Stimulated activated naive CD8-positive, alpha-beta T cell treated with anti-CD3 and anti-CD28 coated beads, Interleukin-15, Interleukin-2, amounts not matched to agents 100 U/mL and 50 U/mL, for 24 hours (primary cell): Measurements from ENCODE around the gene MEX3A.
"Not testable (repeated sequence)": the region's sequence is repeated elsewhere in the genome, so short reads cannot be mapped to it uniquely, and the experiment has no call there.

Experiments
- ATAC-seq: fragments of 150-1000 bp; cut with Tn5 transposase; one replicate; pipeline ENCODE4 v1.10.0; 2021
- DNase-seq: peaks from one replicate; pipeline ENCODE4 v3.0.0; 2021

Gene MEX3A

GRCh38 chr1:156054500-156055280 is 27.6 kb downstream of the MEX3A start, which contains the start of gene LAMTOR2:
Gene LAMTOR2, plus strand, starts transcription at chr1:156054782. Its CDS starts 108 bp downstream, at chr1:156054890.
- DNase-seq, result peak; percentile 98
- peak; percentile 82 for ATAC-seq

- DNase-seq (peak; percentile 90), ATAC-seq (peak; percentile 68)
These were observed 28.3 kb downstream of the MEX3A start, which contains the start of gene UBQLN4 for GRCh38 chr1:156053768-156054499. Gene UBQLN4, minus strand, starts transcription at chr1:156053798. Its CDS starts 97 bp downstream, at chr1:156053701.

GRCh38 chr1:156052862-156053767 is 29.1 kb downstream of the MEX3A start:
- ATAC-seq, result peak; percentile 25
- DNase-seq, result peak; percentile 80

DNA sequence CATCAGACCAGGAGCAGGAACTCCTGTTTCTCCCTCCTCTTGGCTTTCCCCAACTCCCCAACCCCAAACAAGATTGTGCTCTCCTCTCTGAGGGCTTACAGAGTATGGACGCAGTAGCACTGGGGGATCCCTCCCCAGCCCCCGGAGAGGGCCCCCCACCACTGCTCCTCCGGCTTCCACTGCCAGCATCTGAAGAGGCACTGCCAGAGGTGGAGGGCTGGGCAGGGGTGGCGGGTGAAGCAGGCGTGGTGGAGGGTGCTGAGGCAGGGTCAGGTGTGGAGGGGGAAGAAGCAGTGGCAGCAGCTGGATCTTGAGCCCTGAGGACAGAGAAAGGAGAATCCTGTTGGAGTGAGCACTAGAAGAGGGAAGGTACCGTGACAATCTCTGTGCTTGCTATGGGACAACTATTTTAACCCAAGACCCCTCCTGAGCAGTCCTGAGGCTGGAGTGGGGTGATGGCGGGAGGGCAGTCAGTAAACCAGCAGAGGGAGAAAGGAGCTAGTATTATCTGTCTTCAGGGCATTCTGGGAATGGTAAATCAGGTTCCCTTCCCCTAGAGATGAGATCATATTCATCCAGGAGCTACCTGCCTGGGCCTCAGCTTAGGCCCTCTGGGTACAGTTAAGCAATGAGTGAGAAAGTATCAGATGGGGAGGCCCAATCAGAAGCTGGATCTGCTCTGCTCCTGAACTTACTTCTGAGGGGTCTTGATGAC is 31.1 kb downstream of the MEX3A start:
- no peak for DNase-seq
- no peak for ATAC-seq

DNA sequence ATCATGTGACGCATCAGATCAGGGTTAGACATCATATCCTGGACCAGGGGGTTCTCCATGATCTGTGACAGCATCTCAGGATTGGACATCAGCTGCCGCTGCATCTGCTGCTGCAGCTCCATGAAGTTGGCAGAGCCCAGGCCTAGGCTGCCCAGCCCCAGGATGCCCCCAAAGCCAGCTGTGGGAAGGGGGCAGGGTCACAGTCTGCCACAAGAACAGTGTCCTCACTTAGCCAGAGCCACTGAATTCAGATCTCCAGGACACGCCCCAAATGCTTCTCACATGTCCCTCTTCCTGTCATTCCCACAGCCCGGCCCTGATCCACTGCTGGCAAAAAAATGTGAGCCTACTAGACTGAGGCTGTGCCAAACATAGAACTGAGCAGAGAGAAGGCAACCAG is 31.9 kb downstream of the MEX3A start:
- DNase-seq (no peak), ATAC-seq (no peak)

GRCh38 chr1:156048663-156049258 is 33.5 kb downstream of the MEX3A start:
- no peak for ATAC-seq

DNA sequence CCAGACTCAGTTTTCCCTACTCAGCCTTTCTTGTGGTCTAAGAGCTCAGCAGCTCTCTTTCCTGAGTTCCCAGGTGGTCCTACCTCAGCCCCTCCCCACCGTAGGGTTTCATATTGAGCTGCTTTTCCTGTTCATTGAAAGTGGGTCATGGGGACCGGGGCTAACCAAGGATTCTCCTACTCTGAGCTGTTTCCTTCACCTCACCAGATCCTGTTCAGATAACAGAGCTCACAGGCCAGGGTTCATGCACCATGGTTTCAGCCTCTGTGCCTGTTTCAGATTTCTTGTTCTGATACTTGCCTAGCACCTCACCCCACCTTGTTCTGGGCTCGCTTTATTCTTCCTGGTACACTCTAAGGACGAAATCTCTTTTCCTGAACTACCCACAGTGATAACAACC is 37.2 kb downstream of the MEX3A start:
- DNase-seq (no peak), ATAC-seq (no peak)

More at GRCh38 chr1:156048663-156049258, 33.5 kb downstream of the MEX3A start:
- no peak for DNase-seq

DNA sequence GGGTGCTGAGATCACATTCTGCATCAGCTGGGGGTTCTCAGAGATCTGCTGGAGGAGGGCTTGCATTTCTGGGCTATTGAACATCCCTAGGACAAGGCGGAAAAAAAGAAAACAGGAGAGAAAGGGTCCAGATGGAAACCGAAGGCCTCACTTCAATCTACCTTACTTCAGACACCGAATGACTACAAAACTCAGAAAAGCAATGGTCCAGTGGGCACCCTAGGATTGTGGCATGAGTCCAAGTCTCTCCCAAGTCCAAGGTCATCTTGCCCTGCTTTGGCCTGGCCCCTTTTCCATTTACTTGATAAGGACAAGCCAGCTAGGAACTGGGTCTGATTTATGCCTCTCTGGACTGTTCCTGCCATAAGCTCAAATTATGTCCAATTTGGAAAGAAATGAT is 39.4 kb downstream of the MEX3A start:
- ATAC-seq (no peak), DNase-seq (no peak)

GRCh38 chr1:156034991-156035390 is 47.3 kb downstream of the MEX3A start:
- ATAC-seq, DNase-seq: not testable (repeated sequence)

GRCh38 chr1:156033011-156033410 is 49.3 kb downstream of the MEX3A start:
- ATAC-seq (no peak), DNase-seq (no peak)

DNA sequence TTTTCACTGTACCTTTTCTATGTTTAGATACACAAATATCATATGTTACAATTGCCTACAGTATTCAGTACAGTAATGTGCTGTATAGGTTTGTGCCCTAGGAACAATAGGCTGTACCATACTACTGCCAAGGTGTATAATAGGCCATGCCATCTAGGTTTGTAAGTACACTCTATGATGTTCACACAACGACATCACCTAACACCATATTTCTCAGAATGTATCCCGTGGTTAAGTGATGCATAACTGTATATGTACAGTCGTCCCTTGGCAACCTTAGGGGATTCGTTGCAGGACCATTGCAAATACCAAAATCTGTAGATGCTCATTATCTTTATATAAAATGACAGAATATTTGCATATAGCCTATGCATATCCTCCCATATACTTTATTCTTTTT is 55.7 kb downstream of the MEX3A start:
- ATAC-seq, result peak; percentile 62

GRCh38 chr1:156025876-156026275 is 56.4 kb downstream of the MEX3A start:
- peak; percentile 72 for ATAC-seq
- DNase-seq, result peak; percentile 38

More for the DNA sequence above, 55.7 kb downstream of the MEX3A start:
- no peak for DNase-seq

GRCh38 chr1:156024801-156025200 is 57.5 kb downstream of the MEX3A start:
- ATAC-seq (no peak), DNase-seq (no peak)
